GM23248 (cell line): ENCODE measurements around the gene DHX58. TPM values are rescaled to one million over a fixed set of nuclear protein-coding genes. Genes with fewer than 3 reads are reported as not detected.

Source experiments
- DNase-seq: peaks from one replicate; pipeline ENCODE4 v3.0.0-alpha.2; 2015
- H2AFZ ChIP-seq: fragments of 200-600 bp; sonication (generic); 2 replicates; pipeline ENCODE4 v1.6.1; 2016; ENCODE audit warnings: antibody characterized with exemption
- H3F3A ChIP-seq: fragments of 200-600 bp; sonication (generic); 2 replicates; pipeline ENCODE4 v1.6.1; 2016; ENCODE audit warnings: mild to moderate bottlenecking, antibody characterized with exemption, mixed run types; ENCODE audit not compliant: insufficient read depth
- H3K27ac ChIP-seq: fragments of 200-600 bp; sonication (generic); 2 replicates; pipeline ENCODE4 v1.5.1; 2016; ENCODE audit warnings: mild to moderate bottlenecking
- H3K27me3 ChIP-seq: fragments of 200-600 bp; sonication (generic); replicated peaks from 2 replicates; pipeline ENCODE4 v1.6.1; 2016; ENCODE audit warnings: mild to moderate bottlenecking; ENCODE audit not compliant: insufficient read depth
- H3K36me3 ChIP-seq: fragments of 200-600 bp; sonication (generic); 2 replicates; pipeline ENCODE4 v1.6.1; 2016; ENCODE audit warnings: low read depth, mild to moderate bottlenecking
- H3K4me1 ChIP-seq: fragments of 200-600 bp; sonication (generic); 2 replicates; pipeline ENCODE4 v1.6.1; 2016; ENCODE audit warnings: mild to moderate bottlenecking; ENCODE audit not compliant: insufficient read depth
- H3K4me2 ChIP-seq: fragments of 200-600 bp; sonication (generic); one replicate; pipeline ENCODE4 v1.6.1; 2016; ENCODE audit warnings: mild to moderate bottlenecking; ENCODE audit not compliant: unreplicated experiment
- H3K4me3 ChIP-seq: fragments of 200-600 bp; sonication (generic); 2 replicates; pipeline ENCODE4 v1.5.1; 2016; ENCODE audit warnings: mild to moderate bottlenecking
- H3K79me2 ChIP-seq: fragments of 200-600 bp; sonication (generic); 2 replicates; pipeline ENCODE4 v1.6.1; 2016; ENCODE audit warnings: mild to moderate bottlenecking; ENCODE audit not compliant: insufficient read depth
- H3K9ac ChIP-seq: fragments of 200-600 bp; sonication (generic); 2 replicates; pipeline ENCODE4 v1.6.1; 2016; ENCODE audit warnings: mild to moderate bottlenecking
- H3K9me2 ChIP-seq: fragments of 200-600 bp; sonication (generic); 2 replicates; pipeline ENCODE4 v1.6.1; 2016; ENCODE audit warnings: mixed run types, mild to moderate bottlenecking, moderate library complexity; ENCODE audit not compliant: insufficient read depth
- H3K9me3 ChIP-seq: fragments of 200-600 bp; sonication (generic); one replicate; pipeline ENCODE4 v1.6.1; 2017; ENCODE audit warnings: low read depth
- H4K20me1 ChIP-seq: fragments of 200-600 bp; sonication (generic); 2 replicates; pipeline ENCODE4 v1.6.0; 2016; ENCODE audit not compliant: insufficient read depth
- EZH2 ChIP-seq: fragments of 200-600 bp; sonication (generic); IDR thresholded peaks from 2 replicates; pipeline ENCODE4 v1.6.1; 2018; ENCODE audit warnings: antibody characterized with exemption, mild to moderate bottlenecking; ENCODE audit not compliant: insufficient read depth, poor library complexity, severe bottlenecking
- EZH2phosphoT487 ChIP-seq: fragments of 200-600 bp; sonication (generic); IDR thresholded peaks from 2 replicates; pipeline ENCODE4 v1.6.1; 2018; ENCODE audit warnings: antibody characterized with exemption, moderate library complexity, mild to moderate bottlenecking, low read depth; ENCODE audit not compliant: insufficient read depth
- WGBS, 2 experiments: methylation state at CpG; one replicate each; pipeline ENCODE4 v1.1.6; 2015 to 2017; ENCODE audit warnings: low lambda C conversion rate in 2 of 2, low coverage in 1 of 2; ENCODE audit errors: missing lambda C conversion rate in 2 of 2; 5-methylcytosine and 5-hydroxymethylcytosine counted together
- in situ Hi-C: fragments of 300-500 bp; cut with MboI; formaldehyde crosslinking; loops from 2 replicates; pipeline ENCODE4 v1.15.0; 2020
- polyA plus RNA-seq: library from polyadenylated mRNA; unstranded; fragments of >200 nt; fragmentation: Nextera tagmentation; extraction: Ambion mirVana; gene quantifications from 2 replicates; pipeline ENCODE4 v1.2.1, GENCODE V29; 2016
- total RNA-seq: library from RNA; depleted of rRNA; stranded (reverse); fragments of >200 nt; shearing (Covaris generic); gene quantifications from 2 replicates; pipeline ENCODE4 v1.2.3, GENCODE V29; 2014

The DHX58 gene
- total and polyA plus RNA-seq, 2 experiments from 2014 or later: 2.0 to 2.5 TPM

DNA sequence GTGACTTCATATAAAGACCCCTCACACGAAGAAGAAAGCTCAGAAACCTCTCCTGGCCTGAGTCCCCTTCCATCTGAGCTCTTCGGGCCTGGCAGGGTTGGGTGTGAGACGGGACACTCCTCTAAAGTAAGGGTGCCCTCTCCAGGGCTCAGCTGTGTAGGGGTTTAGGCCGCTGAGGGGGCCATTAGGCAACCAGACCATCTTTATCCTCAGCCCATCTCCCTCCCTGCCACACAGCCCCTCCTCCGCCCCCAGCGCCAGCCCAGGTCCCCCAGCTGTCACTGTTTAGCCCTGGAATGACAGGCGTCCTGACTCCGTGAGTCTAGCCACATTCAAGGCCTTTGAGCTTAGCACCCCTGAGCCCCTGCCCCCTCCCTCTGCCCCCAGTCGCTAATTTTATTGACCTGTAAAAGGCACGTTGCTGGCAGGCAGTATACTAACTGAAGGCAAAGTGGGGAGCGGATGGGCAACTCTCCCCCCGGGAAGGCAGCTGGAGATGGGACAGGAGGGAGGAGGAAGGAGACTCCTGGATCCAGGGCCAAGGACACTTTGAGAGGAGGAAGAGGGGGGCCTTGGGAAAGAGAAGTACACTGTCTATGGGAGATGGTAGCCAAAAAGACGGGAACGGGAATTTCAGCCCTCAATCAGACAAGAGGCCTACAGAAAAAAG is 13.6 kb downstream of the DHX58 start:
- 67 to 76% methylated on average over 11 to 14 of the region's 14 CpGs for WGBS, 2 experiments
- Histone ChIP-seq H3K27ac (no peak overlapping the region), H3K4me3 (no peak overlapping the region), H3F3A (no peaks in the 10 kb centered on the region), H3K9me3 (no peaks in the 10 kb centered on the region), H3K9me2 (no peaks in the 10 kb centered on the region), H3K79me2 (no peaks in the 10 kb centered on the region), H3K4me1 (no peaks in the 10 kb centered on the region), H3K36me3 (no peaks in the 10 kb centered on the region), H2AFZ (no peak overlapping the region), H3K9ac (no peak overlapping the region), H3K27me3 (peaks cover 13% of the 10 kb centered on the region), H4K20me1 (no peaks in the 10 kb centered on the region), H3K4me2 (no peak overlapping the region)
- no peak for DNase-seq
- in situ Hi-C loops: no loop called here
- TF ChIP-seq EZH2 (no peak), EZH2phosphoT487 (no peak)

GRCh38 chr17:42097691-42098631 is 14.6 kb downstream of the DHX58 start, which contains the start of gene ZNF385C:
TSS of gene ZNF385C (minus strand) at chr17:42098473. CDS start at chr17:42063056, 35,417 bp downstream.
- H3K27ac ChIP-seq: no peak within 1 kb of the TSS
- no peaks in the 10 kb centered on the region for H3F3A ChIP-seq
- peaks cover 13% of the 10 kb centered on the region for H3K27me3 ChIP-seq
- H3K4me2 ChIP-seq: no peak within 1 kb of the TSS
- H3K4me3 ChIP-seq: no peak within 1 kb of the TSS
- H2AFZ ChIP-seq: no peak within 1 kb of the TSS
- no peaks in the 10 kb centered on the region for H4K20me1 ChIP-seq
- no peaks in the 10 kb centered on the region for H3K4me1 ChIP-seq
- no peaks in the 10 kb centered on the region for H3K79me2 ChIP-seq
- H3K9me2 ChIP-seq: no peaks in the 10 kb centered on the region
- in situ Hi-C loops: no loop called here
- 13 to 17% methylated on average over 39 to 52 of the region's 52 CpGs for WGBS, 2 experiments
- no peak for DNase-seq
- no peak within 1 kb of the TSS for H3K9ac ChIP-seq
- H3K36me3 ChIP-seq: no peaks in the 10 kb centered on the region
- no peaks in the 10 kb centered on the region for H3K9me3 ChIP-seq
- TF ChIP-seq EZH2phosphoT487: no peak
- no peak for TF ChIP-seq EZH2

GRCh38 chr17:42096360-42097111 is 16.0 kb downstream of the DHX58 start:
- no peak for DNase-seq
- Histone ChIP-seq H3K4me2 (no peak overlapping the region), H3K79me2 (no peaks in the 10 kb centered on the region), H3F3A (no peaks in the 10 kb centered on the region), H3K27me3 (peaks cover 13% of the 10 kb centered on the region), H3K4me3 (no peak overlapping the region), H3K36me3 (no peaks in the 10 kb centered on the region), H3K27ac (no peak overlapping the region), H3K9ac (no peak overlapping the region), H4K20me1 (no peaks in the 10 kb centered on the region), H2AFZ (no peak overlapping the region), H3K9me2 (no peaks in the 10 kb centered on the region), H3K9me3 (no peaks in the 10 kb centered on the region), H3K4me1 (no peaks in the 10 kb centered on the region)
- whole genome bisulfite sequencing, 2 experiments: 50 to 57% methylated on average over 8 of the region's 8 CpGs
- TF ChIP-seq EZH2 (no peak), EZH2phosphoT487 (no peak)
- in situ Hi-C loops: no loop called here
